ENCODE data around the gene DMRT2. TPM values are rescaled to one million over a fixed set of nuclear protein-coding genes. Genes with fewer than 3 reads are reported as not detected.

Gene DMRT2
- total RNA-seq, 1 experiment from 2014 or later, result not detected

- Histone ChIP-seq H2BK5ac (ENCODE audit: insufficient read length, low read length) (no peak overlapping the region), H3K9ac (ENCODE audit: extremely low read depth, insufficient read length, low read length) (no peak overlapping the region), H2BK120ac (ENCODE audit: low read depth, low read length, poor library complexity, severe bottlenecking) (no peak overlapping the region), H3K14ac (ENCODE audit: insufficient read depth, low read length) (no peak overlapping the region), H2BK15ac (ENCODE audit: low read depth, low read length) (no peak overlapping the region), H4K5ac (ENCODE audit: insufficient read length, low read depth, low read length) (no peak overlapping the region), H3K9me3 (ENCODE audit: control insufficient read depth, low read depth, low read length) (no peaks in the 10 kb centered on the region), H3K4me2 (ENCODE audit: insufficient read depth, insufficient read length, low read length) (peak overlapping the region; percentile 27), H3K79me1 (ENCODE audit: insufficient read depth, low read depth, low read length, poor library complexity, severe bottlenecking) (no peaks in the 10 kb centered on the region), H2AK5ac (ENCODE audit: insufficient read length, low read length) (no peak overlapping the region), H3K27ac (ENCODE audit: insufficient read length, low read depth, low read length) (no peak overlapping the region), H4K91ac (ENCODE audit: insufficient read length, low read depth, low read length) (no peak overlapping the region), H3K23ac (ENCODE audit: insufficient read length, low read depth, low read length) (no peak overlapping the region), H3K4me1 (ENCODE audit: insufficient read depth, low read length) (no peaks in the 10 kb centered on the region), H3K56ac (ENCODE audit: insufficient read length, low read depth, low read length) (no peak overlapping the region), H2BK12ac (ENCODE audit: insufficient read length, low read depth, low read length) (no peak overlapping the region), H3K18ac (ENCODE audit: insufficient read length, low read depth, low read length) (no peak overlapping the region), H3K4ac (ENCODE audit: low read depth, low read length) (no peak overlapping the region), H4K8ac (replicated peaks; ENCODE audit: insufficient read length, low read depth, low read length) (no peak overlapping the region), H4K20me1 (ENCODE audit: control insufficient read depth, insufficient read depth, insufficient read length) (no peaks in the 10 kb centered on the region), H3K27me3 (ENCODE audit: insufficient read depth, low read length) (peaks cover 55% of the 10 kb centered on the region), H3K79me2 (ENCODE audit: insufficient read depth, low read length) (no peaks in the 10 kb centered on the region), H3K23me2 (ENCODE audit: insufficient read length, low read depth, low read length, poor library complexity, severe bottlenecking) (no peaks in the 10 kb centered on the region), H2AFZ (ENCODE audit: low read length) (no peak overlapping the region), H2BK20ac (ENCODE audit: low read depth, low read length, poor library complexity, severe bottlenecking) (no peak overlapping the region), H3T11ph (ENCODE audit: low read length) (no peak overlapping the region)
- no peaks in the 10 kb centered on the region for H3K36me3 Mint-ChIP-seq (ENCODE audit: insufficient read depth in 1 of 3, low read depth in 3 of 3)
- H3K4me3 Mint-ChIP-seq, result peak overlapping the region; percentile 48 to 80
- peaks cover 95% of the 10 kb centered on the region for H3K27me3 Mint-ChIP-seq (ENCODE audit: low read depth)
- TF ChIP-seq CTCF (conservative IDR thresholded peaks at IDR 0.05), result no peak
- no CpG with 5 or more reads among the region's 41 CpGs for WGBS (ENCODE audit: extremely low coverage, insufficient read length, low lambda C conversion rate)
- H3K4me1 Mint-ChIP-seq, result peaks cover 10 to 38% of the 10 kb centered on the region in 2 experiments
- H3K27ac Mint-ChIP-seq, result no peak overlapping the region; a peak in 1 of 7 replicates
- DNase-seq, result no peak
- H3K9me3 Mint-ChIP-seq, result peaks cover 2 to 18% of the 10 kb centered on the region in 2 experiments; a peak in 4 of 5 replicates
Observed at GRCh38 chr9:1052365-1053281, 2.5 kb downstream of the DMRT2 start.
